HG03135 (cell line): ENCODE measurements around the gene TSC22D3.
"Not testable (repeated sequence)": the region's sequence is repeated elsewhere in the genome, so short reads cannot be mapped to it uniquely, and the experiment has no call there.

Source experiments
- ATAC-seq: cut with Tn5 transposase; IDR thresholded peaks from one replicate; pipeline ENCODE4 v1.9.1; 2021; ENCODE audit warnings: mild to moderate bottlenecking, moderate library complexity; ENCODE audit not compliant: unreplicated experiment

The TSC22D3 gene

GRCh38 chrX:107775734-107776511, at the start of gene TSC22D3:
Gene TSC22D3 (minus strand): TSS chrX:107775787. CDS start chrX:107775419, 368 bp downstream.
- peak; percentile 74 for ATAC-seq

DNA sequence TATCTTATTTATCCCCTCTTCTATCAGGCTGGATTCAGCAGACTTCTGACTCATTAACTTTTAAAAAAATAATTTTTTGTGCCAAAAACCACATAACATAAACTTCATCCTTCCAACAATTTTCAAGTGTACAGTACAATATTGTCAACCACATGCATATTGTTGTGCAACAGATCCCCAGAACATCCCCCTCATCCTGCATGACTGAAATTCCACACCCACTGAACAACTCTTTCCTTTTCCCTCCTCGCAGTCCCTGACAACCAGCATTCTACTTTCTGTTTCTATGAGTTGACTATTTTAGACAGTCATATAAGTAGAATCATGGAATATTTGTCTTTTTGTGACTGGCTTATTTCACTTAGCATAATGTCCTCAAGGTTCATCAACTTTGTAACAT, 47.9 kb upstream of the TSC22D3 start:
- ATAC-seq = no peak

DNA sequence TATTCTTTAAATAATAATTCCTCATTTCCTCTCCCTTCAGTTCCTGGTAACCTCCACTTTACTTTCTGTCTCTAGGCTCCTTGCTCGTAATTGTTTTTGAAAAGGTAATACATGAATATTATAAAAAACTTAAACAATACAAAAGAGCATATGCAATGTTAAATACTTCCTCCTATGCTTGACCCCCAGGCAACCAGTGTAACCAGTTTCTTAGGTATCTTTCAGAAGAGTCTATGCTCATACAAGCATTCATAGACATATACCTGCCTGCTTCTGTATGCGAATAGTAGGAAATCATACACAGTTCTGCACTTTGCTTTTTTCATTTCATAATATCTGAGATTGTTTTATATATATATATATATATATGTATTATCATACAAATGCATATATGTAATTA, 47.5 kb upstream of the TSC22D3 start:
- no peak for ATAC-seq

DNA sequence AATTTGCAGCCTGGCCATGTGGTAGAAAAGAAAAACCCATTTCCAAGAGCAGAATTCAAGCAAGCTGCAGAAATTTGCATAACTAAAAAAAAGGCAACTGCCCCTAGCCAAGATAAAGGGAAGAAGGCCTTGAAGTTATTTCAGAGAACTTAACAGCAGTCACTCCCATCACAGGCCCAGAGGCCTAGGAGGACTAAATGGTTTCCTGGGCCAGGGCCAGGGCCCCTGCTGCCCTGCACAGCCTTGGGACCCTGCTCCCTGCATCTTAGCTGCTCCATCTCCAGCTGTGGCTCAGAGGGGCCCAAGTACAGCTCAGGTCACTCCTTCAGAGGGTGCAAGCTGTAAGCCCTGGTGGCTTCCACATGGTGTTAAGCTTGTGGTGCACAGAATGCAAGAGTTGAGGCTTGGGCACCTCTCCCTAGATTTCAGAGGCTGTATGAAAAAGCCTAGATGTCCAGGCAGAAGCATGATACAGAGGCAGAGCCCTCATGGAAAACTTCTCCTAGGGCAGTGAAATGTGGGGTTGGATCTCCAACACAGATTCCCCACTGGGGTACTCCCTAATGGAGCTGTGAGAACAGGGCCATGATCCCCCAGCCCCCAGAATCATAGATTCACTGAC, 43.4 kb upstream of the TSC22D3 start:
- no peak for ATAC-seq

DNA sequence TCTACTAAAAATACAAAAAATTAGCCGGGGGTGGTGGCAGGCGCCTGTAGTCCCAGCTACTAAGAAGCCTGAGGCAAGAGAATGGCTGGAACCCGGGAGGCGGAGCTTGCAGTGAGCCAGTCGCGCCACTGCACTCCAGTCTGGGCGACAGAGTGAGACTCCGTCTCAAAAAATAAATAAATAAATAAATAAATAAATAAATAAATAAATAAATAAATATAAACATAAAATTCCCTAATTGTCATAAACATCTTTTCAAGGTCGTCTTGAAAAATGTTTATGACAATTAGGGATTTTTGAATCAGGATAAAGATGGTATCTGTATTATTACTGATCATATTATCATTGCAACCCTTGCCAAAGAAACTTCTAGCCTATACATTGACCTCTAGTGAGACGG, 34.5 kb upstream of the TSC22D3 start:
- not testable (repeated sequence) for ATAC-seq

DNA sequence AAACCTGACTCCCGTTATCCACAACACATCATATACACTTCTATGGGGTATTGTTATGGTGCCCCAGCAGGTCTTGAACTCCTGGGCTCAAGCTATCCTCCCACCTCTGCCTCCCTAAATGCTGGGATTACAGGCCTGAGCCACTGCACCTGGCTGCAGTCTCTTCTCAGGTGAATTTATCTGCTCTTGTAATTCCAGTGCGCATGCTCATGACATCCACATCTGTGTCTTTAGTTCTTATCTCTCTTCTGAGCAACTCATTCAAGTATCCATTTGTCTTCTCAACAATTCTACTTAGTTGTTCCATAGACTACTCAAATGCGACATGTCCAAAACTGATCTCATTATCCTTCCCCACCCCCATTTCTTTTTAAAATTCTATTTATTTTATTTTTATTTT, 29.6 kb upstream of the TSC22D3 start:
- no peak for ATAC-seq

DNA sequence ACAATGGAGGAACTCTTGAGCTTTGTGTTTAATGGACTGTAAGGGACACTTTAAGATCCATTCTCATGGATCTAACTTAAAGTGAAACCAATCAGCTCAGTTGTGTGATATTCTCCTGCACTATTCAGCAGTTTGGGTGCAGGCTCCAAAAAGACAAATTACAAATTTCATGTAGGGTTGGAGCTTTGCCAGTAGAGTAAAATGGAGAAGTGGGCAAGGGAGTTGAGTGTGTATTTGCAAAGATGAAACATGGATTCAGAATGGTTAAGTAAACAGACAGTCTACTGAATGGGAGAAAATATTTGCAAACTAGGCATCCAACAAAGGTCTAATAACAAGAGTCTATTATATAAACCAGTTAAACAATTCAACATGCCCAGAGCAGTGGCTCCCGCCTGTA, 28.8 kb upstream of the TSC22D3 start:
- no peak for ATAC-seq

GRCh38 chrX:107787827-107788226, 12.2 kb upstream of the TSC22D3 start:
- no peak for ATAC-seq

- no peak for ATAC-seq
Measured at GRCh38 chrX:107780525-107780924, 4.9 kb upstream of the TSC22D3 start.

GRCh38 chrX:107777536-107777832, 1.9 kb upstream of the TSC22D3 start, which contains the start of gene NCBP2L:
Gene NCBP2L (plus strand): TSS chrX:107777733. CDS start chrX:107794221, 16,488 bp downstream.
- ATAC-seq = no peak

- peak; percentile 84 for ATAC-seq
Measured at GRCh38 chrX:107776649-107777535, 1.3 kb upstream of the TSC22D3 start.

GRCh38 chrX:107775000-107775733, 420 bp downstream of the TSC22D3 start:
- ATAC-seq = peak; percentile 16

- no peak for ATAC-seq
Measured at GRCh38 chrX:107773906-107774435, 1.6 kb downstream of the TSC22D3 start.

DNA sequence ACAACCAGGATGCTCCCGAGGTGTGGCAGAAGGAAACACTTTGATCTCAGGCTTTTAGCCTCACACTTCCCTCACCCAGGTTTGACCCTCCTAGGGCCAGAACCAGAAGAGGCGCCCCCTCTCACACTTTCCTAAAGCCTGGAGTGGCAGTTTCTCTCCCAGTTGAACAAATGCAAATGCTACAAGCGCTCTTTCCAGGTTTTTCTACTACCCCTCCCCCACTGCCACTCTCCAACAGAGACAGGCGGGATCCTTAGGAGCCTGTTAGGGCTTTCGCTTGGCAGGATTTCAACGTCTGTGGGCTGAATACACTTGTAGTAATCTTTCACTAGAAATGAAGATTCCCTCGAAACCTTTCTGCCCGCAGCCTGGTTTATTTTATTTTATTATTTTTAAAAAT, 2.4 kb downstream of the TSC22D3 start:
- ATAC-seq = no peak

DNA sequence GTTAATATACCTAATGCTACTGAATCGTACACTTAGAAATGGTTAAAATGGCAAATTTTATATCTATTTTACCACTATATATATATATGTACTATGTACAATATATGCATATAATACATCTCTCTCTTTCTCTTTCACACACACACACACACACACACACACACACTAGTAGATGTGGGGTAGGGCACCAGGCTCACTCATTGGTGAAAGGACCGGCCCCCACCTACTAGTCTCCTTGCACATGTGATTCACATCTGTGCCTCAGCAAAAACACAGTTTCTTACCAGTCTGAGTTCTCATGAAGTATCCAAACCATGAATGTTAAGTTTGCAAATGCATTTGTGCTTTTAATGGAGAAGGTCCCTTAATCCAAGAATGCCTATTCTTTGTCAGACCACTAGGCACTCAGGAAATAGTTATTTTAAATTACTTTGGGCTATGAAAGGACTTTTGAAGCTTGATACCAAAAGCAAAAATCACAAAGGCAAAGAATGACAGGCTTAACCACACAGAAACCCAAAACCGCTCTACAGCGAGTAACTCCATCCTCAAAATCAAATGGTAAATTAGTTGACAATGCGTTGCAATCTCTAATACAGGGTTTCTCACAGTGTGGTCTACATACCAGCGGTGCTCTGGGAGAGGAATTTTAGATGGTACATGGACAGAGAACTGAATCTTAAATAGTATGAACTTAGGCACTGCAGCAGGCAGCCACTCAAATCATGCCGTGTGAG, 5.8 kb downstream of the TSC22D3 start:
- ATAC-seq = no peak

GRCh38 chrX:107768051-107768450, 7.5 kb downstream of the TSC22D3 start:
- ATAC-seq = no peak

- no peak for ATAC-seq
Measured at GRCh38 chrX:107766470-107767150, 9.0 kb downstream of the TSC22D3 start.

GRCh38 chrX:107764845-107765608, 10.6 kb downstream of the TSC22D3 start:
- no peak for ATAC-seq

GRCh38 chrX:107763647-107764046, 11.9 kb downstream of the TSC22D3 start:
- no peak for ATAC-seq
